Activated B cell treated with CpG ODN at 0.5 μM for 24 hours (primary cell): Measurements from ENCODE around the gene GIMAP7. TPM values are rescaled to one million over a fixed set of nuclear protein-coding genes. Genes with fewer than 3 reads are reported as not detected.

Source experiments
- ATAC-seq: fragments of 200-7000 bp; cut with Tn5 transposase; one replicate; pipeline ENCODE4 v1.10.0; 2021; ENCODE audit warnings: low read depth, mild to moderate bottlenecking, moderate library complexity
- CTCF ChIA-PET: fragments of 350-600 bp; sonication (Branson Sonifier 250); formaldehyde crosslinking; loops from one replicate; lab custom pipeline; 2021; ENCODE audit warnings: antibody characterized with exemption; lab: Charles Lee
- POLR2A ChIA-PET: fragments of 350-600 bp; sonication (Branson Sonifier 250); formaldehyde crosslinking; loops from one replicate; lab custom pipeline; 2021; ENCODE audit warnings: antibody characterized with exemption; lab: Charles Lee
- DNase-seq: peaks from one replicate; pipeline ENCODE4 v3.0.0; 2022
- H3K27ac Mint-ChIP-seq: one replicate; pipeline ENCODE4 v1.8.0; 2020; ENCODE audit warnings: mixed read lengths
- H3K27me3 Mint-ChIP-seq: one replicate; pipeline ENCODE4 v1.8.0; 2021; ENCODE audit warnings: mixed read lengths
- H3K36me3 Mint-ChIP-seq: one replicate; pipeline ENCODE4 v1.8.0; 2021; ENCODE audit warnings: low read depth, mixed read lengths
- H3K4me1 Mint-ChIP-seq: one replicate; pipeline ENCODE4 v1.8.0; 2021; ENCODE audit warnings: mixed read lengths
- H3K4me3 Mint-ChIP-seq: one replicate; pipeline ENCODE4 v1.8.0; 2020; ENCODE audit warnings: mild to moderate bottlenecking, mixed read lengths
- H3K9me3 Mint-ChIP-seq: one replicate; pipeline ENCODE4 v1.8.0; 2020; ENCODE audit warnings: mixed read lengths
- intact Hi-C: fragments of 100-400 bp; cut with micrococcal nuclease; formaldehyde crosslinking; loops from one replicate; pipeline ENCODE4 v1.15.1; 2024
- total RNA-seq: library from RNA; stranded (reverse); gene quantifications from 2 replicates; pipeline ENCODE4 v1.2.3, GENCODE V29; 2022
- TF ChIP-seq, protein P1 (sequence below): fragments of 200-600 bp; IDR thresholded peaks from one replicate; pipeline ENCODE4 v1.8.0; 2022; ENCODE audit warnings: antibody characterized with exemption, mild to moderate bottlenecking

The GIMAP7 gene
- total RNA-seq, 1 donor from 2014 or later = not detected

GRCh38 chr7:150566123-150566522 lies 51.5 kb downstream of the GIMAP7 start:
- Mint-ChIP-seq H3K9me3 (peaks cover 8% of the 10 kb centered on the region), H3K27me3 (peaks cover 2% of the 10 kb centered on the region), H3K27ac (no peak overlapping the region), H3K4me1 (no peaks in the 10 kb centered on the region), H3K4me3 (no peak overlapping the region), H3K36me3 (no peaks in the 10 kb centered on the region)
- CTCF ChIA-PET = no interaction called here
- TF ChIP-seq, protein P1, sequence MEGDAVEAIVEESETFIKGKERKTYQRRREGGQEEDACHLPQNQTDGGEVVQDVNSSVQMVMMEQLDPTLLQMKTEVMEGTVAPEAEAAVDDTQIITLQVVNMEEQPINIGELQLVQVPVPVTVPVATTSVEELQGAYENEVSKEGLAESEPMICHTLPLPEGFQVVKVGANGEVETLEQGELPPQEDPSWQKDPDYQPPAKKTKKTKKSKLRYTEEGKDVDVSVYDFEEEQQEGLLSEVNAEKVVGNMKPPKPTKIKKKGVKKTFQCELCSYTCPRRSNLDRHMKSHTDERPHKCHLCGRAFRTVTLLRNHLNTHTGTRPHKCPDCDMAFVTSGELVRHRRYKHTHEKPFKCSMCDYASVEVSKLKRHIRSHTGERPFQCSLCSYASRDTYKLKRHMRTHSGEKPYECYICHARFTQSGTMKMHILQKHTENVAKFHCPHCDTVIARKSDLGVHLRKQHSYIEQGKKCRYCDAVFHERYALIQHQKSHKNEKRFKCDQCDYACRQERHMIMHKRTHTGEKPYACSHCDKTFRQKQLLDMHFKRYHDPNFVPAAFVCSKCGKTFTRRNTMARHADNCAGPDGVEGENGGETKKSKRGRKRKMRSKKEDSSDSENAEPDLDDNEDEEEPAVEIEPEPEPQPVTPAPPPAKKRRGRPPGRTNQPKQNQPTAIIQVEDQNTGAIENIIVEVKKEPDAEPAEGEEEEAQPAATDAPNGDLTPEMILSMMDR = no peak
- intact Hi-C loops = no loop called here
- POLR2A ChIA-PET = no interaction called here
- ATAC-seq (no peak), DNase-seq (no peak)

- TF ChIP-seq, protein P1 = no peak
- CTCF ChIA-PET = no interaction called here
- Mint-ChIP-seq H3K27ac (no peak overlapping the region), H3K4me3 (no peak overlapping the region), H3K36me3 (no peaks in the 10 kb centered on the region), H3K27me3 (peaks cover 2% of the 10 kb centered on the region), H3K4me1 (no peaks in the 10 kb centered on the region), H3K9me3 (peaks cover 3% of the 10 kb centered on the region)
- ATAC-seq (no peak), DNase-seq (no peak)
- POLR2A ChIA-PET = no interaction called here
- intact Hi-C loops = no loop called here
These were observed 51.9 kb downstream of the GIMAP7 start for GRCh38 chr7:150566572-150566971.

- peaks cover 2% of the 10 kb centered on the region for H3K27me3 Mint-ChIP-seq
- H3K9me3 Mint-ChIP-seq = no peaks in the 10 kb centered on the region
- ChIA-PET POLR2A (no interaction called here), CTCF (no interaction called here)
- intact Hi-C loops = no loop called here
- H3K4me3 Mint-ChIP-seq = no peak within 1 kb of the TSS
- no peaks in the 10 kb centered on the region for H3K36me3 Mint-ChIP-seq
- no peaks in the 10 kb centered on the region for H3K4me1 Mint-ChIP-seq
- ATAC-seq = no peak
- no peak for DNase-seq
- no peak within 1 kb of the TSS for H3K27ac Mint-ChIP-seq
- TF ChIP-seq, protein P1 = no peak
These were observed 52.5 kb downstream of the GIMAP7 start, which contains the start of gene GIMAP4 for GRCh38 chr7:150567169-150567568. TSS of gene GIMAP4 (plus strand) at chr7:150567390. CDS start at chr7:150569902, 2,512 bp downstream.

DNA sequence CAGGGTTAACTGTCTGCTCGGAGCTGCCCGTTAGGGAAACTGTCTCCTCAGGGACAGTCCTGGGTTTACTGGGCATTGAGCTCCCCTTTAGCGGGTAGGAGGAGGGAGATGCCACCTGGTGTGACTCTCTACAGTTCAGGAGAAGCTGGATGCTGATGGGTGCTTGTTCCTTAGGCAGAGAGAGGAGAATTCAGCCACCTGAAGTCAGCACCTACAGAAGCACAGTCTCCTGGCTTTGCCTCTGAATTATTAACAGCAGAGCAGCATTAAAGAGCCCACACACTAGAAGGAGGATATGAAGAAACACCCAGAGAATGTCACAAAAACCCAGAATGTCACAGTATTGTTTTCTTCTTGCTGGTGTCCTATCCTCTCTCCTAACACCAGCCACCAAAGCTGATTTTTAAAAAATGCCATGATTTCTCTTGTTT lies 53.2 kb downstream of the GIMAP7 start:
- ATAC-seq = no peak
- TF ChIP-seq, protein P1 = no peak
- H3K9me3 Mint-ChIP-seq = no peaks in the 10 kb centered on the region
- CTCF ChIA-PET = no interaction called here
- POLR2A ChIA-PET = no interaction called here
- H3K4me1 Mint-ChIP-seq = no peaks in the 10 kb centered on the region
- no peak for DNase-seq
- no peak overlapping the region for H3K4me3 Mint-ChIP-seq
- intact Hi-C loops = no loop called here
- H3K36me3 Mint-ChIP-seq = no peaks in the 10 kb centered on the region
- peaks cover 2% of the 10 kb centered on the region for H3K27me3 Mint-ChIP-seq
- no peak overlapping the region for H3K27ac Mint-ChIP-seq

DNA sequence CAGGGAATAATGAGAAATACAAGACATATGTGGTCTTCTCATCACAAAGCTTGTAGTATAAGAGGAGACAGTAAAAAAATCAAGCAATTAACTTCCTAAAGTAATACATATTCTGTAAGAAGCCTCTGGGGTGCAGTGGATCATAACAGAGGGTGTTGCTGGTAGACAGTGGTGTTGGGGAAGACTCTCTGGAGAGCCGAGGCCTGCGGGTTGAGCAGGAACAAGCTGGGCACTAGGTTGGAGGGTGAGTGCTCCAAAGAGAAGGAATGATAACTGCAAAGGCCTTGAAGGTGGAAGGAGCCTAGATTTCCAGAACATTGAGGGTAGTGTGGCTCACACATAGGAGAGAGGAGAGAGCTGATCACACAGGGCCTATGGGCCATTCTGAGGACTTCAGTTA lies 54.0 kb downstream of the GIMAP7 start:
- no peaks in the 10 kb centered on the region for H3K9me3 Mint-ChIP-seq
- TF ChIP-seq, protein P1 = no peak
- intact Hi-C loops = no loop called here
- H3K4me3 Mint-ChIP-seq = no peak overlapping the region
- peaks cover 2% of the 10 kb centered on the region for H3K27me3 Mint-ChIP-seq
- no peak overlapping the region for H3K27ac Mint-ChIP-seq
- no peaks in the 10 kb centered on the region for H3K4me1 Mint-ChIP-seq
- no peak for DNase-seq
- ChIA-PET CTCF (no interaction called here), POLR2A (no interaction called here)
- no peaks in the 10 kb centered on the region for H3K36me3 Mint-ChIP-seq
- ATAC-seq = no peak
